ENCODE data around the gene TMEM39A. TPM values are rescaled to one million over a fixed set of nuclear protein-coding genes. Genes with fewer than 3 reads are reported as not detected.

TMEM39A gene
- polyA plus RNA-seq, 1 of the 3 experiments (the other 2 are of a cell fraction), result 13.2 TPM

- POLR2A ChIA-PET, result no interaction called here
- H3K9me2 ChIP-seq, result no peaks in the 10 kb centered on the region
- 89% methylated on average over 1 of the region's 1 CpG for WGBS (ENCODE audit: low lambda C conversion rate)
- no peak overlapping the region for H3K27ac ChIP-seq (ENCODE audit: low read depth in 2 of 2, low read length in 1 of 2)
- no peaks in the 10 kb centered on the region for H3K79me2 ChIP-seq (ENCODE audit: insufficient read depth)
- peaks cover 16% of the 10 kb centered on the region for H3F3A ChIP-seq (replicated peaks; ENCODE audit: insufficient read depth)
- H3K4me2 ChIP-seq, result no peak overlapping the region
- peaks cover 19% of the 10 kb centered on the region for H3K9me3 ChIP-seq
- CTCF ChIA-PET, result no interaction called here
- H2AFZ ChIP-seq (ENCODE audit: low read depth), result no peak overlapping the region
- no peaks in the 10 kb centered on the region for H4K20me1 ChIP-seq (ENCODE audit: insufficient read depth)
- TF ChIP-seq SIN3A (IDR thresholded peaks at IDR 0.05; ENCODE audit: borderline replicate concordance, low read depth, low read length) (no peak), CTCF (IDR thresholded peaks at IDR 0.05) (no peak; the same call in 1 of the 2 replicates)
- no peak overlapping the region for H3K4me3 ChIP-seq (ENCODE audit: low read depth in 2 of 2, low read length in 1 of 2)
- peaks cover 55 to 72% of the 10 kb centered on the region in 2 experiments for H3K36me3 ChIP-seq (replicated peaks in 1 of 2; ENCODE audit: control insufficient read depth in 1 of 2, insufficient read depth in 2 of 2, low read length in 1 of 2)
- no peaks in the 10 kb centered on the region for H3K27me3 ChIP-seq (ENCODE audit: insufficient read depth)
- H3K4me1 ChIP-seq (ENCODE audit: control insufficient read depth in 1 of 2, insufficient read depth in 2 of 2, low read depth in 1 of 2, low read length in 1 of 2), result no peaks in the 10 kb centered on the region
- no peak overlapping the region for H3K9ac ChIP-seq
- DNase-seq, result no peak
Observed at GRCh38 chr3:119428538-119428937, 34.9 kb downstream of the TMEM39A start.

GRCh38 chr3:119427669-119428068, 35.7 kb downstream of the TMEM39A start:
- no peak for TF ChIP-seq IRF3 (IDR thresholded peaks at IDR 0.05; ENCODE audit: low read depth, low read length)
- no peak for TF ChIP-seq MAX (IDR thresholded peaks at IDR 0.05; ENCODE audit: low read depth)
- no peak for TF ChIP-seq SIN3A (IDR thresholded peaks at IDR 0.05; ENCODE audit: borderline replicate concordance, low read depth, low read length)
- TF ChIP-seq TAF1 (IDR thresholded peaks at IDR 0.05; ENCODE audit: borderline replicate concordance, low read depth, low read length), result no peak
- no peak for TF ChIP-seq ELF1 (IDR thresholded peaks at IDR 0.05)
- no peak for TF ChIP-seq JUND (IDR thresholded peaks at IDR 0.05)
- no peak for TF ChIP-seq FOXJ3 (CRISPR knock-in tag; IDR thresholded peaks at IDR 0.05)
- no peak for TF ChIP-seq GATA2 (CRISPR knock-in tag; IDR thresholded peaks at IDR 0.05)
- no peak for TF ChIP-seq REST (IDR thresholded peaks at IDR 0.05; ENCODE audit: low read depth, low read length)
- no peak for TF ChIP-seq NFIC (IDR thresholded peaks at IDR 0.05; ENCODE audit: borderline replicate concordance)
- no peak for TF ChIP-seq TEAD4 (IDR thresholded peaks at IDR 0.05; ENCODE audit: borderline replicate concordance, insufficient read depth)
- no peak for TF ChIP-seq MXI1 (IDR thresholded peaks at IDR 0.05; ENCODE audit: low read depth, low read length)
- no peak for TF ChIP-seq FOXM1 (IDR thresholded peaks at IDR 0.05; ENCODE audit: low read depth)
- no peak for TF ChIP-seq EP300 (IDR thresholded peaks at IDR 0.05; ENCODE audit: borderline replicate concordance in 1 of 2, low read depth in 1 of 2, low read length in 1 of 2)
- no peak for TF ChIP-seq EZH2phosphoT487 (IDR thresholded peaks at IDR 0.05; ENCODE audit: borderline replicate concordance, low read depth)
- TF ChIP-seq ZBTB33 (IDR thresholded peaks at IDR 0.05; ENCODE audit: borderline replicate concordance, low read depth), result no peak
- H3K4me1 ChIP-seq (ENCODE audit: control insufficient read depth in 1 of 2, insufficient read depth in 2 of 2, low read depth in 1 of 2, low read length in 1 of 2), result no peaks in the 10 kb centered on the region
- ChIA-PET POLR2A (no interaction called here), CTCF (no interaction called here)
- H3K9me3 ChIP-seq, result peaks cover 19% of the 10 kb centered on the region
- 95% methylated on average over 1 of the region's 1 CpG for WGBS (ENCODE audit: low lambda C conversion rate)
- no peak for DNase-seq
- H4K20me1 ChIP-seq (ENCODE audit: insufficient read depth), result no peaks in the 10 kb centered on the region
- H3K4me2 ChIP-seq, result no peak overlapping the region
- peaks cover 46 to 66% of the 10 kb centered on the region in 2 experiments for H3K36me3 ChIP-seq (replicated peaks in 1 of 2; ENCODE audit: control insufficient read depth in 1 of 2, insufficient read depth in 2 of 2, low read length in 1 of 2)
- no peak overlapping the region for H2AFZ ChIP-seq (ENCODE audit: low read depth)
- peaks cover 16% of the 10 kb centered on the region for H3F3A ChIP-seq (replicated peaks; ENCODE audit: insufficient read depth)
- no peaks in the 10 kb centered on the region for H3K79me2 ChIP-seq (ENCODE audit: insufficient read depth)
- no peaks in the 10 kb centered on the region for H3K27me3 ChIP-seq (ENCODE audit: insufficient read depth)
- H3K9ac ChIP-seq, result no peak overlapping the region
- H3K4me3 ChIP-seq (ENCODE audit: low read depth in 2 of 2, low read length in 1 of 2), result no peak overlapping the region
- no peak overlapping the region for H3K27ac ChIP-seq (ENCODE audit: low read depth in 2 of 2, low read length in 1 of 2)
- no peaks in the 10 kb centered on the region for H3K9me2 ChIP-seq
